Upper lobe of left lung (tissue), 4 donors: ENCODE data around the gene CHURC1.

ENCODE experiments used
- POLR2A ChIP-seq, 4 donors: fragments of 450-650 bp; IDR thresholded peaks; one replicate each; pipeline ENCODE4 v1.5.1; 2016 to 2017; ENCODE audit warnings: antibody characterized with exemption in 4 of 4, mild to moderate bottlenecking in 2 of 4
- POLR2AphosphoS5 ChIP-seq, 2 donors: sonication (generic); formaldehyde crosslinking; IDR thresholded peaks; one replicate each; pipeline ENCODE4 v1.5.1; 2017; ENCODE audit warnings: antibody characterized with exemption in 2 of 2
- TF ChIP-seq, protein P1 (sequence below), 6 experiments: fragments of 450-650 bp in 4 of 6; fragments of 200-600 bp in 2 of 6; sonication (generic) in 2 of 6; IDR thresholded peaks; one replicate each; pipeline ENCODE4 v1.5.1; 2016 to 2019; ENCODE audit warnings: antibody characterized with exemption in 6 of 6

GRCh38 chr14:64937821-64938193, 23.6 kb downstream of the CHURC1 start:
- TF ChIP-seq, protein P1, sequence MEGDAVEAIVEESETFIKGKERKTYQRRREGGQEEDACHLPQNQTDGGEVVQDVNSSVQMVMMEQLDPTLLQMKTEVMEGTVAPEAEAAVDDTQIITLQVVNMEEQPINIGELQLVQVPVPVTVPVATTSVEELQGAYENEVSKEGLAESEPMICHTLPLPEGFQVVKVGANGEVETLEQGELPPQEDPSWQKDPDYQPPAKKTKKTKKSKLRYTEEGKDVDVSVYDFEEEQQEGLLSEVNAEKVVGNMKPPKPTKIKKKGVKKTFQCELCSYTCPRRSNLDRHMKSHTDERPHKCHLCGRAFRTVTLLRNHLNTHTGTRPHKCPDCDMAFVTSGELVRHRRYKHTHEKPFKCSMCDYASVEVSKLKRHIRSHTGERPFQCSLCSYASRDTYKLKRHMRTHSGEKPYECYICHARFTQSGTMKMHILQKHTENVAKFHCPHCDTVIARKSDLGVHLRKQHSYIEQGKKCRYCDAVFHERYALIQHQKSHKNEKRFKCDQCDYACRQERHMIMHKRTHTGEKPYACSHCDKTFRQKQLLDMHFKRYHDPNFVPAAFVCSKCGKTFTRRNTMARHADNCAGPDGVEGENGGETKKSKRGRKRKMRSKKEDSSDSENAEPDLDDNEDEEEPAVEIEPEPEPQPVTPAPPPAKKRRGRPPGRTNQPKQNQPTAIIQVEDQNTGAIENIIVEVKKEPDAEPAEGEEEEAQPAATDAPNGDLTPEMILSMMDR (IDR thresholded peaks at IDR 0.05): peak in 2 of 6 experiments; percentile 22 to 28
- TF ChIP-seq POLR2A (IDR thresholded peaks at IDR 0.05) (no peak), POLR2AphosphoS5 (IDR thresholded peaks at IDR 0.05) (no peak)
